Measurements from ENCODE around the gene TTC22. TPM values are rescaled to one million over a fixed set of nuclear protein-coding genes. Genes with fewer than 3 reads are reported as not detected.

TTC22 gene
- polyA plus RNA-seq, 3 donors = 0.04 TPM; not detected in 2

- H3K4me1 ChIP-seq (ENCODE audit: control insufficient read depth in 1 of 2, insufficient read depth in 2 of 2, low read length in 2 of 2) = peaks cover 8 to 35% of the 10 kb centered on the region in 2 donors
Observed at GRCh38 chr1:54805981-54806381, 4.9 kb upstream of the TTC22 start.

GRCh38 chr1:54805466-54805865 is 4.3 kb upstream of the TTC22 start:
- Mint-ChIP-seq H3K9me3 (peaks cover 0 to 2% (median 0%) of the 10 kb centered on the region in 7 donors), H3K4me3 (no peak overlapping the region), H3K27ac (no peak overlapping the region), H3K27me3 (ENCODE audit: low read depth in 3 of 3) (peaks cover 17 to 23% (median 17%) of the 10 kb centered on the region in 3 donors), H3K36me3 (no peaks in the 10 kb centered on the region), H3K4me1 (peaks cover 27% of the 10 kb centered on the region)
- H3K9me3 ChIP-seq (replicated peaks in 1 of 2; ENCODE audit: control insufficient read depth in 1 of 2, insufficient read depth in 1 of 2, low read length in 2 of 2) = no peaks in the 10 kb centered on the region
- no peaks in the 10 kb centered on the region for H3K36me3 ChIP-seq (replicated peaks in 1 of 2; ENCODE audit: control insufficient read depth in 1 of 2, insufficient read depth in 2 of 2, low read length in 2 of 2)
- peaks cover 10 to 41% of the 10 kb centered on the region in 2 donors for H3K4me1 ChIP-seq (ENCODE audit: control insufficient read depth in 1 of 2, insufficient read depth in 2 of 2, low read length in 2 of 2)
- H2AFZ ChIP-seq (ENCODE audit: insufficient read depth, low read depth, low read length, poor library complexity, severe bottlenecking) = no peak overlapping the region
- no peak overlapping the region for H3K4me3 ChIP-seq (replicated peaks in 1 of 3; ENCODE audit: low read depth in 2 of 3, low read length in 3 of 3)
- H3K79me2 ChIP-seq (ENCODE audit: insufficient read depth, low read length) = no peaks in the 10 kb centered on the region
- no CpG with 5 or more reads among the region's 3 CpGs for WGBS (ENCODE audit: insufficient coverage)
- no peak overlapping the region for H3K9ac ChIP-seq (ENCODE audit: insufficient read depth, low read length, poor library complexity, severe bottlenecking)
- no peak overlapping the region for H3K4me2 ChIP-seq (replicated peaks; ENCODE audit: extremely low read depth, low read length, poor library complexity, severe bottlenecking)
- no peak for DNase-seq
- H4K20me1 ChIP-seq (ENCODE audit: insufficient read depth, low read length) = no peaks in the 10 kb centered on the region
- no peak overlapping the region for H3K27ac ChIP-seq (ENCODE audit: low read depth in 1 of 2, low read length in 2 of 2)
- TF ChIP-seq CTCF (IDR thresholded peaks at IDR 0.05) = no peak
- intact Hi-C loops (cut with micrococcal nuclease) = loop anchor here (5.0 kb wide), 1 partner anchor 133 kb away; no protein-coding TSS in a partner anchor
- H3K27me3 ChIP-seq (ENCODE audit: control insufficient read depth in 2 of 2, insufficient read depth in 2 of 2, low read length in 2 of 2) = peaks cover 5 to 15% of the 10 kb centered on the region in 2 donors

More at GRCh38 chr1:54805981-54806381, 4.9 kb upstream of the TTC22 start:
- H3K36me3 ChIP-seq (replicated peaks in 1 of 2; ENCODE audit: control insufficient read depth in 1 of 2, insufficient read depth in 2 of 2, low read length in 2 of 2) = no peaks in the 10 kb centered on the region
- Mint-ChIP-seq H3K9me3 (peaks cover 0 to 2% (median 0%) of the 10 kb centered on the region in 7 donors), H3K27ac (no peak overlapping the region), H3K36me3 (no peaks in the 10 kb centered on the region), H3K4me1 (peaks cover 27% of the 10 kb centered on the region), H3K27me3 (ENCODE audit: low read depth in 3 of 3) (peaks cover 13 to 18% (median 13%) of the 10 kb centered on the region in 3 donors), H3K4me3 (no peak overlapping the region)
- WGBS (ENCODE audit: insufficient coverage) = 92% methylated on average over 32 of the region's 35 CpGs
- H3K9me3 ChIP-seq (replicated peaks in 1 of 2; ENCODE audit: control insufficient read depth in 1 of 2, insufficient read depth in 1 of 2, low read length in 2 of 2) = no peaks in the 10 kb centered on the region
- intact Hi-C loops (cut with micrococcal nuclease) = loop anchor here (5.0 kb wide), 1 partner anchor 134 kb away; no protein-coding TSS in a partner anchor
- H3K79me2 ChIP-seq (ENCODE audit: insufficient read depth, low read length) = no peaks in the 10 kb centered on the region
- no peak overlapping the region for H3K27ac ChIP-seq (ENCODE audit: low read depth in 1 of 2, low read length in 2 of 2)
- no peaks in the 10 kb centered on the region for H4K20me1 ChIP-seq (ENCODE audit: insufficient read depth, low read length)
- DNase-seq = no peak
- H3K4me2 ChIP-seq (replicated peaks; ENCODE audit: extremely low read depth, low read length, poor library complexity, severe bottlenecking) = no peak overlapping the region
- TF ChIP-seq CTCF (IDR thresholded peaks at IDR 0.05) = no peak
- H3K4me3 ChIP-seq (replicated peaks in 1 of 3; ENCODE audit: low read depth in 2 of 3, low read length in 3 of 3) = no peak overlapping the region
- no peak overlapping the region for H2AFZ ChIP-seq (ENCODE audit: insufficient read depth, low read depth, low read length, poor library complexity, severe bottlenecking)
- H3K27me3 ChIP-seq (ENCODE audit: control insufficient read depth in 2 of 2, insufficient read depth in 2 of 2, low read length in 2 of 2) = peaks cover 5 to 11% of the 10 kb centered on the region in 2 donors
- H3K9ac ChIP-seq (ENCODE audit: insufficient read depth, low read length, poor library complexity, severe bottlenecking) = no peak overlapping the region
